HepG2 (cell line): ENCODE measurements around the gene GRHPR. TPM values are rescaled to one million over a fixed set of nuclear protein-coding genes. Genes with fewer than 3 reads are reported as not detected.

ENCODE experiments used
- BRD4 ChIP-seq: sonication (generic); formaldehyde crosslinking; IDR thresholded peaks from 2 replicates; pipeline ENCODE4 v1.4.0; 2020; ENCODE audit warnings: missing genetic modification reagents
- CERS6 ChIP-seq: sonication (generic); formaldehyde crosslinking; IDR thresholded peaks from 2 replicates; pipeline ENCODE4 v1.5.0; 2020; ENCODE audit warnings: missing genetic modification reagents
- DPF2 ChIP-seq: sonication (generic); formaldehyde crosslinking; IDR thresholded peaks from 2 replicates; pipeline ENCODE4 v1.4.0; 2020; ENCODE audit warnings: mild to moderate bottlenecking, low read depth, missing genetic modification reagents, borderline replicate concordance
- HHEX ChIP-seq: IDR thresholded peaks from 2 replicates; pipeline ENCODE4 v1.6.1; 2016; ENCODE audit warnings: control low read depth
- JUND ChIP-seq: sonication (generic); formaldehyde crosslinking; IDR thresholded peaks from 2 replicates; pipeline ENCODE4 v1.8.0; 2022; ENCODE audit warnings: mild to moderate bottlenecking, missing genetic modification reagents
- NFATC3 ChIP-seq: sonication (generic); formaldehyde crosslinking; IDR thresholded peaks from 2 replicates; pipeline ENCODE4 v1.5.1; 2020; ENCODE audit warnings: mild to moderate bottlenecking, missing genetic modification reagents
- NKX3-1 ChIP-seq: sonication (generic); formaldehyde crosslinking; IDR thresholded peaks from 2 replicates; pipeline ENCODE4 v1.5.0; 2020; ENCODE audit warnings: missing genetic modification reagents
- YY1 ChIP-seq: IDR thresholded peaks from 2 replicates; pipeline ENCODE4 v1.6.1; 2011; ENCODE audit warnings: low read length, low read depth, moderate library complexity, mild to moderate bottlenecking; ENCODE audit not compliant: insufficient read depth, insufficient replicate concordance
- ZBTB40 ChIP-seq, 2 experiments: fragments of 450-650 bp in 1 of 2; sonication (generic) in 1 of 2; formaldehyde crosslinking in 1 of 2; IDR thresholded peaks; 2 replicates each; pipeline versions ENCODE4 v1.6.1 to v1.8.0; 2016 to 2022; ENCODE audit warnings: antibody characterized with exemption in 1 of 2, mild to moderate bottlenecking in 1 of 2, missing genetic modification reagents in 1 of 2
- ZNF282 ChIP-seq: fragments of 450-650 bp; IDR thresholded peaks from 2 replicates; pipeline ENCODE4 v1.6.1; 2018; ENCODE audit not compliant: partially characterized antibody
- ZNF414 ChIP-seq: sonication (generic); formaldehyde crosslinking; IDR thresholded peaks from 2 replicates; pipeline ENCODE4 v1.5.0; 2020; ENCODE audit warnings: missing genetic modification reagents
- ZNF550 ChIP-seq: sonication (generic); formaldehyde crosslinking; IDR thresholded peaks from 2 replicates; pipeline ENCODE4 v1.4.0; 2020; ENCODE audit warnings: mild to moderate bottlenecking, missing genetic modification reagents, borderline replicate concordance
- ZSCAN29 ChIP-seq: sonication (generic); formaldehyde crosslinking; conservative IDR thresholded peaks from 2 replicates; pipeline ENCODE4 v1.4.0; 2020; ENCODE audit warnings: mild to moderate bottlenecking, missing genetic modification reagents
- polyA plus RNA-seq, 8 experiments: library from polyadenylated mRNA; depleted of rRNA in 3 of 8; stranded (reverse) in 7 of 8; unstranded in 1 of 8; fragments of >200 nt; fragmentation: Illumina TruSeq in 4 of 8; extraction: Trizol in 4 of 8; gene quantifications; 2 replicates each; pipeline versions ENCODE4 v1.2.1 to v1.2.3, GENCODE V29; 2011 to 2016; ENCODE audit warnings: low read depth in 4 of 8, missing spikeins in 1 of 8, mixed read lengths in 1 of 8; ENCODE audit not compliant: insufficient read depth in 1 of 8
- total RNA-seq, 5 experiments: library from RNA; depleted of rRNA; stranded (reverse); fragments of >200 nt; fragmentation: Illumina TruSeq; extraction: Trizol; gene quantifications; 2 replicates each; pipeline ENCODE4 v1.2.3, GENCODE V29; 2016; ENCODE audit warnings: low read depth in 1 of 5
- TF ChIP-seq, protein P1 (sequence below): sonication (generic); formaldehyde crosslinking; IDR thresholded peaks from 2 replicates; pipeline ENCODE4 v1.8.1; 2023; ENCODE audit warnings: missing genetic modification reagents, mild to moderate bottlenecking, borderline replicate concordance
- TF ChIP-seq, protein P2 (sequence below): sonication (generic); formaldehyde crosslinking; IDR thresholded peaks from 2 replicates; pipeline ENCODE4 v1.8.1; 2022; ENCODE audit warnings: low read depth, mild to moderate bottlenecking, missing genetic modification reagents

GRHPR gene
- total and polyA plus RNA-seq, 2 of the 13 experiments (the other 11 are each of a cell fraction or from before 2014, with no cell fraction given) = 113 to 115 TPM

DNA sequence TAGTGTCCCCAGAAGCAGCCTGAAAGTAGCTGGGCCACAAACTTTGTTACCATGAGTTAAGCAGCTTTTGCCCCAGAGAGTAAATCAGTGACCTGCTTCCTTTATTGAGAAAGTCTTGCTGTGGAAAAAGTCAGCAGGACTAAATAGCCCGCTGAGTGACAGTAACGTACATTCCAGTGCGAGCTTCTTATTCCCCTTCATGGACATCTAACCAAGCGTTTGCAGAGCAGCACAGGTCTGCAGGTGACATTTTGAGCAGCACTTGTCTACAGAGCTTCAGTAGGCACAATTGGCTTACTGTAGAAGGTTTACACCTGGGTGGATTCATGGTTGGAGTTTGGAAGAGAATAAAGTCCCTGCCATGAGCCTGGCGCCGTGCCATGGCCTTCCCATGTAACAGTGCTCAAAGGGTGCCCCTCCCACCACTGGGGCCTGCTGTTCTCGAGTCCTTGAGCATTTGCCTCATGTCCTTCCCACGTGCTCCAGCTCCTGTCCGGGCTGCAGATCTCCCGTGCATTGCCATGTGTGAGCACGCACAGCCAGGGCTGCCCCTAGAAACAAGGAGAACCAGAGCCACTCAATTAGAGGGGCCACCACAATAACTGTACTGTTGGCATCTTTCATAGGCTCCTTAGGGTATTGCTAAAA, 41.3 kb upstream of the GRHPR start (continued):
- TF ChIP-seq NKX3-1 (CRISPR knock-in tag) (no peak), JUND (CRISPR knock-in tag) (no peak), BRD4 (CRISPR knock-in tag) (no peak), ZNF282 (no peak), ZNF550 (CRISPR knock-in tag) (no peak), ZBTB40 (IDR thresholded peaks at IDR 0.05) (no peak), ZBTB40 (CRISPR knock-in tag; IDR thresholded peaks at IDR 0.05) (peak; percentile 83), ZNF414 (CRISPR knock-in tag) (no peak), ZSCAN29 (CRISPR knock-in tag) (no peak), NFATC3 (CRISPR knock-in tag) (no peak), CERS6 (CRISPR knock-in tag) (no peak), DPF2 (CRISPR knock-in tag) (0 out of 2 replicates have a peak, but pooled peaks have one; percentile 32), YY1 (no peak), HHEX (CRISPR knock-in tag) (no peak)
- TF ChIP-seq, protein P1, sequence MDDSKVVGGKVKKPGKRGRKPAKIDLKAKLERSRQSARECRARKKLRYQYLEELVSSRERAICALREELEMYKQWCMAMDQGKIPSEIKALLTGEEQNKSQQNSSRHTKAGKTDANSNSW (CRISPR knock-in tag) = no peak
- TF ChIP-seq, protein P2, sequence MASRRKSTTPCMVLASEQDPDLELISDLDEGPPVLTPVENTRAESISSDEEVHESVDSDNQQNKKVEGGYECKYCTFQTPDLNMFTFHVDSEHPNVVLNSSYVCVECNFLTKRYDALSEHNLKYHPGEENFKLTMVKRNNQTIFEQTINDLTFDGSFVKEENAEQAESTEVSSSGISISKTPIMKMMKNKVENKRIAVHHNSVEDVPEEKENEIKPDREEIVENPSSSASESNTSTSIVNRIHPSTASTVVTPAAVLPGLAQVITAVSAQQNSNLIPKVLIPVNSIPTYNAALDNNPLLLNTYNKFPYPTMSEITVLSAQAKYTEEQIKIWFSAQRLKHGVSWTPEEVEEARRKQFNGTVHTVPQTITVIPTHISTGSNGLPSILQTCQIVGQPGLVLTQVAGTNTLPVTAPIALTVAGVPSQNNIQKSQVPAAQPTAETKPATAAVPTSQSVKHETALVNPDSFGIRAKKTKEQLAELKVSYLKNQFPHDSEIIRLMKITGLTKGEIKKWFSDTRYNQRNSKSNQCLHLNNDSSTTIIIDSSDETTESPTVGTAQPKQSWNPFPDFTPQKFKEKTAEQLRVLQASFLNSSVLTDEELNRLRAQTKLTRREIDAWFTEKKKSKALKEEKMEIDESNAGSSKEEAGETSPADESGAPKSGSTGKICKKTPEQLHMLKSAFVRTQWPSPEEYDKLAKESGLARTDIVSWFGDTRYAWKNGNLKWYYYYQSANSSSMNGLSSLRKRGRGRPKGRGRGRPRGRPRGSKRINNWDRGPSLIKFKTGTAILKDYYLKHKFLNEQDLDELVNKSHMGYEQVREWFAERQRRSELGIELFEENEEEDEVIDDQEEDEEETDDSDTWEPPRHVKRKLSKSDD (CRISPR knock-in tag) = peak; percentile 75; the same call in 1 of the 2 replicates
